GM19324 (cell line): ENCODE results near the gene DOCK3.

ENCODE experiments used
- ATAC-seq: cut with Tn5 transposase; IDR thresholded peaks from one replicate; pipeline ENCODE4 v1.9.1; 2021; ENCODE audit warnings: mild to moderate bottlenecking, moderate library complexity; ENCODE audit not compliant: unreplicated experiment, low FRiP score

Gene DOCK3

GRCh38 chr3:50674349-50675178 lies at the start of gene DOCK3:
Gene DOCK3 (plus strand): TSS chr3:50674927. CDS start chr3:50675264, 337 bp downstream.
- no peak for ATAC-seq

GRCh38 chr3:50625231-50626182 lies 49.2 kb upstream of the DOCK3 start:
- ATAC-seq, result no peak

GRCh38 chr3:50626401-50626800 lies 48.3 kb upstream of the DOCK3 start:
- ATAC-seq, result no peak

GRCh38 chr3:50627407-50628051 lies 47.2 kb upstream of the DOCK3 start:
- no peak for ATAC-seq

GRCh38 chr3:50628601-50629000 lies 46.1 kb upstream of the DOCK3 start:
- ATAC-seq, result no peak

GRCh38 chr3:50630394-50630793 lies 44.3 kb upstream of the DOCK3 start:
- no peak for ATAC-seq

GRCh38 chr3:50630877-50631276 lies 43.9 kb upstream of the DOCK3 start:
- ATAC-seq, result no peak

- no peak for ATAC-seq
These were observed 42.3 kb upstream of the DOCK3 start for GRCh38 chr3:50632450-50632849.

GRCh38 chr3:50633230-50633790 lies 41.4 kb upstream of the DOCK3 start:
- no peak for ATAC-seq

GRCh38 chr3:50635066-50635465 lies 39.7 kb upstream of the DOCK3 start:
- ATAC-seq, result no peak

- ATAC-seq, result no peak
These were observed 37.7 kb upstream of the DOCK3 start for GRCh38 chr3:50637011-50637410.

- no peak for ATAC-seq
These were observed 36.8 kb upstream of the DOCK3 start for GRCh38 chr3:50637945-50638344.

GRCh38 chr3:50639055-50639494 lies 35.7 kb upstream of the DOCK3 start:
- no peak for ATAC-seq

- ATAC-seq, result no peak
These were observed 32.3 kb upstream of the DOCK3 start for GRCh38 chr3:50642382-50642781.

- ATAC-seq, result no peak
These were observed 30.2 kb upstream of the DOCK3 start for GRCh38 chr3:50644561-50644960.

- no peak for ATAC-seq
These were observed 29.3 kb upstream of the DOCK3 start for GRCh38 chr3:50645378-50645777.

- no peak for ATAC-seq
These were observed 26.4 kb upstream of the DOCK3 start for GRCh38 chr3:50648313-50648712.

GRCh38 chr3:50648944-50649343 lies 25.8 kb upstream of the DOCK3 start:
- no peak for ATAC-seq

GRCh38 chr3:50649451-50649931 lies 25.2 kb upstream of the DOCK3 start:
- no peak for ATAC-seq

- no peak for ATAC-seq
These were observed 24.7 kb upstream of the DOCK3 start for GRCh38 chr3:50650018-50650417.
